Caco-2 (cell line): ENCODE measurements around the gene TMC6. TPM values are rescaled to one million over a fixed set of nuclear protein-coding genes. Genes with fewer than 3 reads are reported as not detected.
A peak's percentile ranks its signal among the peaks of the same experiment; 100 is the strongest.

Source experiments
- BruUV-seq: library from RNA; stranded (reverse); fragments of 400-500 nt; replicated peaks from 2 replicates; lab custom pipeline; 2021; lab: Mats Ljungman, UMichigan
- CTCF ChIA-PET: fragments of 300-600 bp; sonication (Branson Sonifier 250); formaldehyde crosslinking; loops from one replicate; lab custom pipeline; 2022; ENCODE audit warnings: antibody characterized with exemption; lab: Charles Lee
- POLR2A ChIA-PET: fragments of 300-600 bp; sonication (Branson Sonifier 250); formaldehyde crosslinking; loops from one replicate; lab custom pipeline; 2022; ENCODE audit warnings: antibody characterized with exemption; lab: Charles Lee
- DNase-seq, 2 experiments: peaks; one replicate each; pipeline versions ENCODE4 v3.0.0 to v3.0.0-alpha.2; 2020 to 2022
- H3K27me3 ChIP-seq: replicated peaks from 2 replicates; pipeline ENCODE4 v1.6.0; 2011; ENCODE audit warnings: low read length; ENCODE audit not compliant: control insufficient read depth, insufficient read depth
- H3K36me3 ChIP-seq: 2 replicates; pipeline ENCODE4 v1.5.1; 2011; ENCODE audit warnings: low read length; ENCODE audit not compliant: control insufficient read depth, insufficient read depth
- H3K4me1 ChIP-seq: fragments of 250-450 bp; sonication (Bioruptor Pico); 2 replicates; pipeline ENCODE4 v1.5.1; 2020; ENCODE audit warnings: mild to moderate bottlenecking
- H3K4me3 ChIP-seq: 2 replicates; pipeline ENCODE4 v1.5.1; 2011; ENCODE audit warnings: low read depth, mild to moderate bottlenecking, control low read depth, low read length
- H3K9me3 ChIP-seq: fragments of 250-450 bp; sonication (Bioruptor Pico); 2 replicates; pipeline ENCODE4 v1.5.1; 2020; ENCODE audit warnings: mild to moderate bottlenecking, moderate library complexity
- H3K27ac Mint-ChIP-seq: one replicate; pipeline ENCODE4 v1.8.0; 2022; ENCODE audit warnings: mixed read lengths; ENCODE audit not compliant: unreplicated experiment
- H3K27me3 Mint-ChIP-seq: one replicate; pipeline ENCODE4 v1.8.0; 2022; ENCODE audit warnings: mixed read lengths; ENCODE audit not compliant: insufficient read depth, unreplicated experiment
- H3K36me3 Mint-ChIP-seq: one replicate; pipeline ENCODE4 v1.8.0; 2022; ENCODE audit warnings: mild to moderate bottlenecking, mixed read lengths; ENCODE audit not compliant: insufficient read depth, unreplicated experiment
- H3K4me1 Mint-ChIP-seq: one replicate; pipeline ENCODE4 v1.8.0; 2022; ENCODE audit warnings: low read depth, mixed read lengths; ENCODE audit not compliant: unreplicated experiment
- H3K4me3 Mint-ChIP-seq: one replicate; pipeline ENCODE4 v1.8.0; 2022; ENCODE audit warnings: mild to moderate bottlenecking, moderate library complexity, mixed read lengths; ENCODE audit not compliant: unreplicated experiment
- H3K9me3 Mint-ChIP-seq: one replicate; pipeline ENCODE4 v1.8.0; 2022; ENCODE audit warnings: mixed read lengths; ENCODE audit not compliant: unreplicated experiment
- intact Hi-C: fragments of 100-400 bp; cut with micrococcal nuclease; formaldehyde crosslinking; loops from one replicate; pipeline ENCODE4 v1.10.0; 2022; ENCODE audit not compliant: unreplicated experiment
- total RNA-seq: library from RNA; stranded (reverse); gene quantifications from 2 replicates; pipeline ENCODE4 v1.2.3, GENCODE V29; 2022
- TF ChIP-seq, protein P1 (sequence below), 2 experiments: fragments of 200-600 bp in 1 of 2; IDR thresholded peaks; 1 replicate in 1 of 2; 2 replicates in 1 of 2; pipeline versions ENCODE4 v1.5.1 to v1.8.0; 2011 to 2022; ENCODE audit warnings: antibody characterized with exemption in 1 of 2, control low read depth in 1 of 2, inconsistent platforms in 1 of 2, low read depth in 1 of 2, low read length in 1 of 2, mild to moderate bottlenecking in 1 of 2, moderate library complexity in 1 of 2; ENCODE audit not compliant: insufficient read depth in 1 of 2, severe bottlenecking in 1 of 2, unreplicated experiment in 1 of 2

Gene TMC6
- total RNA-seq, 1 experiment from 2014 or later, result 77.7 TPM

DNA sequence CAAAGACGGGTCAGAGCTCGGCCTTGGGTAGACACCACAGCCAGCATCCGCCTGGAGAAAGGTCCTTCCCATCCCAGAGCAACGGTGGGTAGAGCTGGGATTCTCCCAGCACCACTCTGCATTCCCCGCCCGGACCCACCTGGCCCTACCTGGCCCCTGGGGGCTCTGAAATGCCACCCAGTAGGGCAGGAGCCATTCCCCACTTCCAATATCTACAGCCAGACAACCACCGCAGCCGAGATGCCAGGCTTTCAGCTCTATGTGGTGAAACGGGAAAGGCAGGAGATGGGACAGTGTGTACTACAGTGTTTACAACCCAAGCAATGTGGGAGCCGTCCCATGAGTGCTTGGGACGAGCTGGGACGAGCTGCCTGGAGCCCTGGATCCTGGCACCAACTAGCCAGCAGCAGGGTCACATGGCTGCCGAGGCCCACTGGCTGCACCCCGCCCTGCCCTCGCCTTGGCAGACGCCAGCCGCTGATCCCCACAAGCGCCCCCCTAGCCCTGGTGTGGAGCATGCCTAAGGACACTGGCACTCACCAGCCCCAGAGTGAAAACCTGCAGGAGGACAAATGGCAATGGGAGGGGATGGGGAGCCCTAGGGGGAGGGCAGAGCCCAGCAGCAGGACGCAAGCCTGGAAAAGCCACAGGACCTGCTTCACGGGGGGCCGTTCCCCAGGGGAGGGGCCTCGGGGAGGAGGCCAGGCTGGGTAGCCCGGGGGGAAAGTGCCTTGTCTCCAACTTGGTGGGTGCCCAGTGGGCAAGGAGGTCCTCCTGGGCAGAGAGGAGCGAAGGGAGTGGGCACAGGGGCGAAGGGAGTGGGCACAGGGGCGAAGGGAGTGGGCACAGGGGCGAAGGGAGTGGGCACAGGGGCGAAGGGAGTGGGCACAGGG, 13.5 kb downstream of the TMC6 start:
- H3K4me1 Mint-ChIP-seq, result peaks cover 6% of the 10 kb centered on the region
- no peak overlapping the region for H3K4me3 ChIP-seq
- H3K27me3 ChIP-seq, result no peaks in the 10 kb centered on the region
- no peak overlapping the region for H3K27ac Mint-ChIP-seq
- H3K27me3 Mint-ChIP-seq, result no peaks in the 10 kb centered on the region
- H3K4me3 Mint-ChIP-seq, result no peak overlapping the region
- TF ChIP-seq, protein P1, sequence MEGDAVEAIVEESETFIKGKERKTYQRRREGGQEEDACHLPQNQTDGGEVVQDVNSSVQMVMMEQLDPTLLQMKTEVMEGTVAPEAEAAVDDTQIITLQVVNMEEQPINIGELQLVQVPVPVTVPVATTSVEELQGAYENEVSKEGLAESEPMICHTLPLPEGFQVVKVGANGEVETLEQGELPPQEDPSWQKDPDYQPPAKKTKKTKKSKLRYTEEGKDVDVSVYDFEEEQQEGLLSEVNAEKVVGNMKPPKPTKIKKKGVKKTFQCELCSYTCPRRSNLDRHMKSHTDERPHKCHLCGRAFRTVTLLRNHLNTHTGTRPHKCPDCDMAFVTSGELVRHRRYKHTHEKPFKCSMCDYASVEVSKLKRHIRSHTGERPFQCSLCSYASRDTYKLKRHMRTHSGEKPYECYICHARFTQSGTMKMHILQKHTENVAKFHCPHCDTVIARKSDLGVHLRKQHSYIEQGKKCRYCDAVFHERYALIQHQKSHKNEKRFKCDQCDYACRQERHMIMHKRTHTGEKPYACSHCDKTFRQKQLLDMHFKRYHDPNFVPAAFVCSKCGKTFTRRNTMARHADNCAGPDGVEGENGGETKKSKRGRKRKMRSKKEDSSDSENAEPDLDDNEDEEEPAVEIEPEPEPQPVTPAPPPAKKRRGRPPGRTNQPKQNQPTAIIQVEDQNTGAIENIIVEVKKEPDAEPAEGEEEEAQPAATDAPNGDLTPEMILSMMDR (IDR thresholded peaks at IDR 0.05; ENCODE audit: insufficient read depth in 1 of 2, low read depth in 1 of 2, low read length in 1 of 2, severe bottlenecking in 1 of 2, unreplicated experiment in 1 of 2), result no peak
- ChIA-PET POLR2A (no interaction called here), CTCF (interaction anchor here (0.9 kb wide), 1 partner anchor 13 kb away, joined by 3 read pairs; no protein-coding TSS in a partner anchor)
- BruUV-seq, result no TSS peak
- peaks cover 1% of the 10 kb centered on the region for H3K36me3 ChIP-seq
- no peaks in the 10 kb centered on the region for H3K9me3 Mint-ChIP-seq
- DNase-seq, result no peak
- peaks cover 4% of the 10 kb centered on the region; the same call in 1 of the 2 replicates for H3K4me1 ChIP-seq
- peaks cover 15% of the 10 kb centered on the region for H3K36me3 Mint-ChIP-seq
- H3K9me3 ChIP-seq, result no peaks in the 10 kb centered on the region
- intact Hi-C loops, result no loop called here

DNA sequence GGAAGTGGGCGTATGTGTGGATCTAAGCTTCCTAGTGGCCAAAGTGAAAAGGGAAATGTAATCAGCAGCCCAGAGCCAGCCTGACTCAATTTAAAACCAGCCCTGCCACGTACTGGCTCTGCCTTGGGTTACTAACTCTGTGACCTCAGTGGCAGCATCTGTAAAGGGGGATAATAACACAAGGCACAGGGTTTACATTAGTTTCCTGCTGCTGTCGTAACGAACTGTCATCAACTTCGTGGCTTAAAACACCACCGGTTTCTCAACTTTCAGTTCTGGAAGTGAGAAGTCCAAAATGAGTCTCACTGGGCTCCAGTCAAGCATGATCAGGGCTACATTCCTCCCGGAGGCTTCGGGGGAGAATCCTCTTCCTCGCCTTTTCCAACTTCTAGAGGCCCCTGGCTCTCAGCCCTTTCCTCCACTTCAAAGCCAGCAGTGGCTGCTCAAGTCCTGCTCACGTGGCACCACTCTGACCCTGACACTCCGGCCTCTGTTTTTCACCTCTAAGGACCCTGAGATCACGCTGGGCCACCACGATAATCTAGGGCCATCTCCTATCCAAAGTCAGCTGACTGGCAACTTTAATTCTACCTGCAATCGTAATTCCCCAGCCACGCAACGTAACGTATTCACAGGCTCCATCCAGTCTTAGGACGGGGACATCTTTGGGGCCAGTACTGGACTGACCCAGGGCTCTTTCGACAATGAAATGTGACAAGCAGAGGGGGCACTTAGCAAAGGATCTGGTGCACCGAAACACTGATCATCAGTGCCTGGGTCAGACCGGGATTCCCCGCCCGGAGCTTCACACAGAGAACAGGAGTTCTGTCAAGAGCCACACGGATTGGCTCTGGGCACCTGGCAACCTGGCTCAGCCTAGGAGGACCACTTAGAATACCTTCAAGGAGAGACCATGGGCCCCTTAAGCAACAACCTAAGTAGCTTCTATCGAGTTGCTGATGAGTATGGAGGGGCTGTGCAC, 14.5 kb downstream of the TMC6 start:
- TF ChIP-seq, protein P1 (IDR thresholded peaks at IDR 0.05; ENCODE audit: insufficient read depth in 1 of 2, low read depth in 1 of 2, low read length in 1 of 2, severe bottlenecking in 1 of 2, unreplicated experiment in 1 of 2), result no peak
- H3K27me3 Mint-ChIP-seq, result no peaks in the 10 kb centered on the region
- no peak overlapping the region for H3K4me3 Mint-ChIP-seq
- no TSS peak for BruUV-seq
- Histone ChIP-seq H3K4me1 (peaks cover 4% of the 10 kb centered on the region; the same call in 1 of the 2 replicates), H3K9me3 (no peaks in the 10 kb centered on the region), H3K4me3 (no peak overlapping the region), H3K27me3 (no peaks in the 10 kb centered on the region), H3K36me3 (peaks cover under 1% of the 10 kb centered on the region)
- H3K27ac Mint-ChIP-seq, result peak overlapping the region; percentile 3
- ChIA-PET POLR2A (no interaction called here), CTCF (interaction anchor here (0.9 to 1.8 kb wide), 2 partner anchors 14 to 63 kb away, joined by 3 to 7 read pairs; no protein-coding TSS in a partner anchor)
- H3K9me3 Mint-ChIP-seq, result no peaks in the 10 kb centered on the region
- no peak for DNase-seq
- peaks cover 14% of the 10 kb centered on the region for H3K36me3 Mint-ChIP-seq
- intact Hi-C loops, result loop anchor here (2.0 kb wide), 1 partner anchor 137 kb away; no protein-coding TSS in a partner anchor
- H3K4me1 Mint-ChIP-seq, result peaks cover 6% of the 10 kb centered on the region
